H1 (cell line): Measurements from ENCODE around the gene CACNA1D. TPM values are rescaled to one million over a fixed set of nuclear protein-coding genes. Genes with fewer than 3 reads are reported as not detected.

ENCODE experiments used
- BCL11A ChIP-seq, 2 experiments: IDR thresholded peaks; one replicate each; pipeline ENCODE4 v1.6.1; 2011; ENCODE audit warnings: low read depth in 2 of 2, low read length in 2 of 2, mild to moderate bottlenecking in 2 of 2
- CHD2 ChIP-seq: IDR thresholded peaks from 2 replicates; pipeline ENCODE4 v1.6.1; 2012; ENCODE audit warnings: low read length, improper control_type of control experiment
- CREB1 ChIP-seq: IDR thresholded peaks from 2 replicates; pipeline ENCODE4 v1.6.1; 2012; ENCODE audit warnings: inconsistent platforms
- GTF2F1 ChIP-seq: IDR thresholded peaks from 2 replicates; pipeline ENCODE4 v1.6.1; 2012; ENCODE audit warnings: low read depth, low read length, improper control_type of control experiment, borderline replicate concordance
- HDAC6 ChIP-seq: IDR thresholded peaks from one replicate; pipeline ENCODE4 v1.7.1; 2012; ENCODE audit warnings: low read depth, mild to moderate bottlenecking, inconsistent platforms, low read length, moderate library complexity
- PHF8 ChIP-seq: fragments of 200-600 bp; sonication (generic); conservative IDR thresholded peaks from 2 replicates; pipeline ENCODE4 v1.7.1; 2012; ENCODE audit warnings: low read depth, mild to moderate bottlenecking, inconsistent platforms, low read length, moderate library complexity
- RNF2 ChIP-seq: fragments of 200-900, 300-1000 bp; sonication (generic); IDR thresholded peaks from 2 replicates; pipeline ENCODE4 v1.7.1; 2016; ENCODE audit warnings: borderline replicate concordance, low read depth, mild to moderate bottlenecking, antibody characterized with exemption, low read length; ENCODE audit not compliant: poor library complexity, severe bottlenecking; ENCODE audit errors: missing control alignments
- SIN3A ChIP-seq, 2 experiments: IDR thresholded peaks in 1 of 2; conservative IDR thresholded peaks in 1 of 2; 2 replicates each; pipeline ENCODE4 v1.6.1; 2011 to 2012; ENCODE audit warnings: low read length in 2 of 2, improper control_type of control experiment in 1 of 2, low read depth in 1 of 2, mild to moderate bottlenecking in 1 of 2
- SRF ChIP-seq: IDR thresholded peaks from 2 replicates; pipeline ENCODE4 v1.6.1; 2011; ENCODE audit warnings: mild to moderate bottlenecking, low read depth, low read length, moderate library complexity
- YY1 ChIP-seq: IDR thresholded peaks from 2 replicates; pipeline ENCODE4 v1.6.1; 2011; ENCODE audit warnings: low read depth, mild to moderate bottlenecking, low read length
- polyA plus RNA-seq, 7 experiments: library from polyadenylated mRNA; depleted of rRNA in 3 of 7; stranded (reverse) in 5 of 7; unstranded in 2 of 7; fragments of >200 nt in 5 of 7; fragments of 200-250 nt in 2 of 7; gene quantifications; 1 replicate in 5 of 7; 2 replicates in 1 of 7; 4 replicates in 1 of 7; pipeline versions ENCODE4 v1.2.1 to v1.2.3, GENCODE V29; 2011 to 2013; ENCODE audit warnings: missing spikeins in 2 of 7, mixed read lengths in 2 of 7
- total RNA-seq: library from RNA; stranded (reverse); fragmentation: NEBNext Ultra II Directional; extraction: Animal tissue kit (Norgen Biotek cat#: 25700); gene quantifications from 2 replicates; pipeline ENCODE4 v1.2.1, GENCODE V29; 2021
- TF ChIP-seq, protein P1 (sequence below): fragments of 300-600 bp; sonication (generic); IDR thresholded peaks from 2 replicates; pipeline ENCODE4 v1.7.1; 2012; ENCODE audit warnings: low read length, moderate library complexity, mild to moderate bottlenecking, inconsistent platforms; ENCODE audit not compliant: insufficient replicate concordance
- TF ChIP-seq, protein P2 (sequence below): IDR thresholded peaks from 2 replicates; pipeline ENCODE4 v1.6.1; 2012; ENCODE audit warnings: inconsistent platforms

CACNA1D gene
- total and polyA plus RNA-seq, 2 of the 8 experiments (the other 6 are each of a cell fraction or from before 2014, with no cell fraction given) = 2.0 to 2.9 TPM

DNA sequence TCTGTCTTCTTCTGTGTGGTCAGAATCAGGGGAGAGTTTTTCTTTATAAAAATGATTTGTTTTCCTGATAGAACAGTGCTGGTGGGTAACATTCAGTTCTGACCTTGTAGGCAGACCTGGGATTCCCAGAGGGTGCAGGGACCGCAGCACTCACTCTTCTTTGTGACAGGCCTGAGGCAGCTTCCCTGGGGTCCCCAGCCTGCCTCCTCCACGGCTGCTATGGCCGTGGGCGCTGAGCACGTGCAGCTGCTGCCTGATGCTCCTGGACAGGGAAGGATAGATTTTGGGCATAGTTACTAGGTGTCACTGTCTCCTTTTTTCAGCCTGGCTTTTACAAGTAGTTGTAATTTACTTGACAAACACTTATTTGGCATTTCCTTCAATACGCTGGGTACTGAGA is 39.1 kb downstream of the CACNA1D start (continued):
- TF ChIP-seq, protein P1, sequence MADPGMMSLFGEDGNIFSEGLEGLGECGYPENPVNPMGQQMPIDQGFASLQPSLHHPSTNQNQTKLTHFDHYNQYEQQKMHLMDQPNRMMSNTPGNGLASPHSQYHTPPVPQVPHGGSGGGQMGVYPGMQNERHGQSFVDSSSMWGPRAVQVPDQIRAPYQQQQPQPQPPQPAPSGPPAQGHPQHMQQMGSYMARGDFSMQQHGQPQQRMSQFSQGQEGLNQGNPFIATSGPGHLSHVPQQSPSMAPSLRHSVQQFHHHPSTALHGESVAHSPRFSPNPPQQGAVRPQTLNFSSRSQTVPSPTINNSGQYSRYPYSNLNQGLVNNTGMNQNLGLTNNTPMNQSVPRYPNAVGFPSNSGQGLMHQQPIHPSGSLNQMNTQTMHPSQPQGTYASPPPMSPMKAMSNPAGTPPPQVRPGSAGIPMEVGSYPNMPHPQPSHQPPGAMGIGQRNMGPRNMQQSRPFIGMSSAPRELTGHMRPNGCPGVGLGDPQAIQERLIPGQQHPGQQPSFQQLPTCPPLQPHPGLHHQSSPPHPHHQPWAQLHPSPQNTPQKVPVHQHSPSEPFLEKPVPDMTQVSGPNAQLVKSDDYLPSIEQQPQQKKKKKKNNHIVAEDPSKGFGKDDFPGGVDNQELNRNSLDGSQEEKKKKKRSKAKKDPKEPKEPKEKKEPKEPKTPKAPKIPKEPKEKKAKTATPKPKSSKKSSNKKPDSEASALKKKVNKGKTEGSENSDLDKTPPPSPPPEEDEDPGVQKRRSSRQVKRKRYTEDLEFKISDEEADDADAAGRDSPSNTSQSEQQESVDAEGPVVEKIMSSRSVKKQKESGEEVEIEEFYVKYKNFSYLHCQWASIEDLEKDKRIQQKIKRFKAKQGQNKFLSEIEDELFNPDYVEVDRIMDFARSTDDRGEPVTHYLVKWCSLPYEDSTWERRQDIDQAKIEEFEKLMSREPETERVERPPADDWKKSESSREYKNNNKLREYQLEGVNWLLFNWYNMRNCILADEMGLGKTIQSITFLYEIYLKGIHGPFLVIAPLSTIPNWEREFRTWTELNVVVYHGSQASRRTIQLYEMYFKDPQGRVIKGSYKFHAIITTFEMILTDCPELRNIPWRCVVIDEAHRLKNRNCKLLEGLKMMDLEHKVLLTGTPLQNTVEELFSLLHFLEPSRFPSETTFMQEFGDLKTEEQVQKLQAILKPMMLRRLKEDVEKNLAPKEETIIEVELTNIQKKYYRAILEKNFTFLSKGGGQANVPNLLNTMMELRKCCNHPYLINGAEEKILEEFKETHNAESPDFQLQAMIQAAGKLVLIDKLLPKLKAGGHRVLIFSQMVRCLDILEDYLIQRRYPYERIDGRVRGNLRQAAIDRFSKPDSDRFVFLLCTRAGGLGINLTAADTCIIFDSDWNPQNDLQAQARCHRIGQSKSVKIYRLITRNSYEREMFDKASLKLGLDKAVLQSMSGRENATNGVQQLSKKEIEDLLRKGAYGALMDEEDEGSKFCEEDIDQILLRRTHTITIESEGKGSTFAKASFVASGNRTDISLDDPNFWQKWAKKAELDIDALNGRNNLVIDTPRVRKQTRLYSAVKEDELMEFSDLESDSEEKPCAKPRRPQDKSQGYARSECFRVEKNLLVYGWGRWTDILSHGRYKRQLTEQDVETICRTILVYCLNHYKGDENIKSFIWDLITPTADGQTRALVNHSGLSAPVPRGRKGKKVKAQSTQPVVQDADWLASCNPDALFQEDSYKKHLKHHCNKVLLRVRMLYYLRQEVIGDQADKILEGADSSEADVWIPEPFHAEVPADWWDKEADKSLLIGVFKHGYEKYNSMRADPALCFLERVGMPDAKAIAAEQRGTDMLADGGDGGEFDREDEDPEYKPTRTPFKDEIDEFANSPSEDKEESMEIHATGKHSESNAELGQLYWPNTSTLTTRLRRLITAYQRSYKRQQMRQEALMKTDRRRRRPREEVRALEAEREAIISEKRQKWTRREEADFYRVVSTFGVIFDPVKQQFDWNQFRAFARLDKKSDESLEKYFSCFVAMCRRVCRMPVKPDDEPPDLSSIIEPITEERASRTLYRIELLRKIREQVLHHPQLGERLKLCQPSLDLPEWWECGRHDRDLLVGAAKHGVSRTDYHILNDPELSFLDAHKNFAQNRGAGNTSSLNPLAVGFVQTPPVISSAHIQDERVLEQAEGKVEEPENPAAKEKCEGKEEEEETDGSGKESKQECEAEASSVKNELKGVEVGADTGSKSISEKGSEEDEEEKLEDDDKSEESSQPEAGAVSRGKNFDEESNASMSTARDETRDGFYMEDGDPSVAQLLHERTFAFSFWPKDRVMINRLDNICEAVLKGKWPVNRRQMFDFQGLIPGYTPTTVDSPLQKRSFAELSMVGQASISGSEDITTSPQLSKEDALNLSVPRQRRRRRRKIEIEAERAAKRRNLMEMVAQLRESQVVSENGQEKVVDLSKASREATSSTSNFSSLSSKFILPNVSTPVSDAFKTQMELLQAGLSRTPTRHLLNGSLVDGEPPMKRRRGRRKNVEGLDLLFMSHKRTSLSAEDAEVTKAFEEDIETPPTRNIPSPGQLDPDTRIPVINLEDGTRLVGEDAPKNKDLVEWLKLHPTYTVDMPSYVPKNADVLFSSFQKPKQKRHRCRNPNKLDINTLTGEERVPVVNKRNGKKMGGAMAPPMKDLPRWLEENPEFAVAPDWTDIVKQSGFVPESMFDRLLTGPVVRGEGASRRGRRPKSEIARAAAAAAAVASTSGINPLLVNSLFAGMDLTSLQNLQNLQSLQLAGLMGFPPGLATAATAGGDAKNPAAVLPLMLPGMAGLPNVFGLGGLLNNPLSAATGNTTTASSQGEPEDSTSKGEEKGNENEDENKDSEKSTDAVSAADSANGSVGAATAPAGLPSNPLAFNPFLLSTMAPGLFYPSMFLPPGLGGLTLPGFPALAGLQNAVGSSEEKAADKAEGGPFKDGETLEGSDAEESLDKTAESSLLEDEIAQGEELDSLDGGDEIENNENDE = no peak
- no peak for TF ChIP-seq GTF2F1
- no peak for TF ChIP-seq SRF
- no peak for TF ChIP-seq PHF8
- no peak for TF ChIP-seq SIN3A (conservative IDR thresholded peaks at IDR 0.05 in 1 of 2, IDR thresholded peaks at IDR 0.05 in 1 of 2; ENCODE audit: low read depth in 1 of 2, low read length in 2 of 2)
- no peak for TF ChIP-seq CREB1
- no peak for TF ChIP-seq BCL11A (IDR thresholded peaks at IDR 0.05; ENCODE audit: low read depth in 2 of 2, low read length in 2 of 2)
- TF ChIP-seq, protein P2, sequence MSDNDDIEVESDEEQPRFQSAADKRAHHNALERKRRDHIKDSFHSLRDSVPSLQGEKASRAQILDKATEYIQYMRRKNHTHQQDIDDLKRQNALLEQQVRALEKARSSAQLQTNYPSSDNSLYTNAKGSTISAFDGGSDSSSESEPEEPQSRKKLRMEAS = no peak
- no peak for TF ChIP-seq HDAC6
- no peak for TF ChIP-seq RNF2
- TF ChIP-seq CHD2 = no peak
- TF ChIP-seq YY1 = no peak
